ENCODE data around the gene CAPN9.

The CAPN9 gene

DNA sequence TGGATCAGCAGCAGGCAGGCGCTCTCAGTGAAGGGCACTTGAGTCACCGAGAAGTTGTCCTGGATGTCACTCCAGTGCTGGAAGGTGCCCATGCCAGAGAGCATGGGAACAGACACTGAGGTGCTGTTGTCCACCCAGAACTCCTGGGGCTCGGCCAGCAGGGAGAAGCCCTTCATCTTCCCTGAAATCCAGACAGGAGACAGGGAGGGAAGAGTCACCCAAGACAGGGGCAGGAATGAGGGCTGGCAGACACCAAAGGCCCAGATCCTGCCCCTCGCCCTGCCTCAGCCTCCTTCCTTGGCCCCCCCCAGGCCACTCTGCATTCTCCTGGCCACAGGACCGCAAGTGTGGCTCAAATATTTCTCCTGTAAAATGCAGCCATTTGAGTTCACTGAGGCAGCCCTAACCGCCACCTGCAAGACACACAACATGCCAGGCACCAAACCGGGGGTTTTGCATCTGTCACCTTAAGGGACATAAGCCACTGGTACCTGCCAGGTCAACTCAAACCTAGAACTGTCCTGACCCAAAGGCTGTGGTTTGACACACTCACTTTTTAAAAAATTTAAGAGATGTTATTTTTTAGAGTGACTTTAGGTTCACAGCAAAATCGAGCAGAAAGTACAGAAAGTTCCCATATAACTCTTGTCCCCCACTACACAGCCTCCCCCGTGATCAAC lies 41.0 kb upstream of the CAPN9 start:
- Histone ChIP-seq H3K27me3 (no peaks in the 10 kb centered on the region), H3K27ac (no peak overlapping the region), H3K9me3 (no peaks in the 10 kb centered on the region), H3K4me1 (no peaks in the 10 kb centered on the region), H3K4me3 (no peak overlapping the region), H3K36me3 (peaks cover 0 to 4% (median 0%) of the 10 kb centered on the region in 3 donors)
- intact Hi-C loops (cut with DNase I; ENCODE audit: low total_unique reads) = no loop called here
- TF ChIP-seq, protein P1, sequence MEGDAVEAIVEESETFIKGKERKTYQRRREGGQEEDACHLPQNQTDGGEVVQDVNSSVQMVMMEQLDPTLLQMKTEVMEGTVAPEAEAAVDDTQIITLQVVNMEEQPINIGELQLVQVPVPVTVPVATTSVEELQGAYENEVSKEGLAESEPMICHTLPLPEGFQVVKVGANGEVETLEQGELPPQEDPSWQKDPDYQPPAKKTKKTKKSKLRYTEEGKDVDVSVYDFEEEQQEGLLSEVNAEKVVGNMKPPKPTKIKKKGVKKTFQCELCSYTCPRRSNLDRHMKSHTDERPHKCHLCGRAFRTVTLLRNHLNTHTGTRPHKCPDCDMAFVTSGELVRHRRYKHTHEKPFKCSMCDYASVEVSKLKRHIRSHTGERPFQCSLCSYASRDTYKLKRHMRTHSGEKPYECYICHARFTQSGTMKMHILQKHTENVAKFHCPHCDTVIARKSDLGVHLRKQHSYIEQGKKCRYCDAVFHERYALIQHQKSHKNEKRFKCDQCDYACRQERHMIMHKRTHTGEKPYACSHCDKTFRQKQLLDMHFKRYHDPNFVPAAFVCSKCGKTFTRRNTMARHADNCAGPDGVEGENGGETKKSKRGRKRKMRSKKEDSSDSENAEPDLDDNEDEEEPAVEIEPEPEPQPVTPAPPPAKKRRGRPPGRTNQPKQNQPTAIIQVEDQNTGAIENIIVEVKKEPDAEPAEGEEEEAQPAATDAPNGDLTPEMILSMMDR (IDR thresholded peaks at IDR 0.05) = no peak
- DNase-seq = no peak

DNA sequence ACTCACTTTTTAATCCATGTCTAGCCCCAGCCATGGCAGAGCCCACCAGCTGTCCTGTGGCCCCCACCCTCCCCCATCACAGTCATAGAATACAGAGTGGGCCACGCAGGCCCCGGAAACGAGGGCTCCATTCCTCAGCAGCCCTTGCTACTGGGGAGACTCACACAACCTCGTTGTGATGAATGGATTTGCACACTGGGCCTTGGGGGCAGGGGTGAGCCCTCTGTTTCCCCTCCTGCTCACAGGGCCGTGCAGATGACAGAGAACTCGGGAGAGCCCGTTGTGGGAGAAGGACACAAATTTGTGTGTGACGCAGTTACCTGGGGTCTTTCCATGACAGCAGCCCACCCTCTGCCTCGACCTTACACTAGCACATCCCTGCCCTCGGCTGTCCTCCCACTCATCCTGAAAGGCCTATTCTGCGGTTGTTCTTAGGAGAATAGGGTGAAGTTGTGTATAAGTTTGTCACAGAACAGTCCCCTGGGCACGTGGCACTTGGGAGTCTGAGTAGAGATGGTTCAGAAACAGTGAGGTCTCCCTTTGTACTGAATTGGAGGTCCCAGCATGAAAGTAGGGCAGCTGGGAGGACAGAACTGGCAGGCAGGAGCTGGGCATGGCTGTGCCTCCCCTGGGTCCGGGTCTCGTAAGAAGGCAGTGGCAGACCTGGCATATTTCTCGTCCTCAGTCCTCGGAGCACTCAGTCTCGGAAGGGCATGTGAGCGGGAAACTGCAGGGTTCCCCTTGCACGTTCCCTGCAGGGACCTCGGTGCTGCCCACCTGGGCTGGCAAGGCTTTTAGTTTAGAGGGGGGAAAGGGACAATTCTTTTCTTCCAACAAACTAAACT lies 40.1 kb upstream of the CAPN9 start:
- DNase-seq = no peak
- TF ChIP-seq, protein P1 (IDR thresholded peaks at IDR 0.05) = no peak
- H3K4me1 ChIP-seq = no peaks in the 10 kb centered on the region
- no peaks in the 10 kb centered on the region for H3K27me3 ChIP-seq
- H3K4me3 ChIP-seq = no peak overlapping the region
- H3K36me3 ChIP-seq = peaks cover 0 to 4% (median 0%) of the 10 kb centered on the region in 3 donors
- intact Hi-C loops (cut with DNase I; ENCODE audit: low total_unique reads) = no loop called here
- no peak overlapping the region for H3K27ac ChIP-seq
- H3K9me3 ChIP-seq = no peaks in the 10 kb centered on the region

DNA sequence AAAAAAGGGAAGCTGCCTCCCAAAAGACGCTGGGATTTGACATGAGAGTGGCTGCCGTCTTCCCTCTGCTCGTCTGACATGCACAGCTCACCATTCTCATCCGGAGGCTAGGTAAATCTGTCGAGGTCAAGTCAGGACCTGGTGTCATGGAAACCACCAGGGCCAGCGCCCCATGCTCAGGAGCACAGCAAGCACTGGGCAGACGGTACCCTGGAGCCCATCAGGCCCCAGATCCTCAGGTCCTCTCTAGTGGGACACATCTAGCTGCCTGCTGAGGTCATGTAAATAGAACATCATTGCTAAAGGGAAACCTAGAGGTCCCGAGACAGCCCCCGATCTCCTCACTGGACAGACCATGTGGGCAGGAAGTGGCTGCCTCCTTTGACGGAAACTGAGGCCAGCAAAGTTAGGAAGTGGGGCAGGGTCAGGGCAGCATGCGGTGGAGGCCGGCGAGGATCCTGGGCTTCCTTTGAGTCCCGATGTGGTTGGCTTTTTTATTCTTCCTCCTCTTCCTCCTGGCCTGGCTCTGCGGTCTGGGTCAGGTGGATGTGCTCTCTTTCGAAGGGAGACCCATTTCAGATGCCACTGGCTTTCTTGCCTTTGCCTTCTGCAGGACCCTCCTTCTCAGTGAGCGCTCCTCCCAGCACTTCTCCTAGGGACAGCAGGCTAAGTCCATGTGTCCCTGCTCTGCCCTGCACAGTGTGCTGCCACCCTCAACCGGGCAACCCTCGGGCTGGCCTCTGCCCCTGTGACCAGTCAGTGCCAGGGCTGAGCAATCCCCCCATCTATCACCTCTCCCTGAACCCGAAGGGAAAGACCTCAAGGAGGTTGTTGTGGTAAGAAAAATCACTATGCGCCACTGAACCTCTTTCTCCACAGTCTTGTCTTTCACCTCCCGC lies 39.2 kb upstream of the CAPN9 start:
- peaks cover 0 to 4% (median 0%) of the 10 kb centered on the region in 3 donors for H3K36me3 ChIP-seq
- H3K4me1 ChIP-seq = peaks cover 0 to under 1% (median 0%) of the 10 kb centered on the region in 4 donors
- no peak overlapping the region for H3K4me3 ChIP-seq
- intact Hi-C loops (cut with DNase I; ENCODE audit: low total_unique reads) = no loop called here
- no peaks in the 10 kb centered on the region for H3K27me3 ChIP-seq
- no peaks in the 10 kb centered on the region for H3K9me3 ChIP-seq
- no peak overlapping the region for H3K27ac ChIP-seq
- DNase-seq = no peak
- TF ChIP-seq, protein P1 (IDR thresholded peaks at IDR 0.05) = no peak

DNA sequence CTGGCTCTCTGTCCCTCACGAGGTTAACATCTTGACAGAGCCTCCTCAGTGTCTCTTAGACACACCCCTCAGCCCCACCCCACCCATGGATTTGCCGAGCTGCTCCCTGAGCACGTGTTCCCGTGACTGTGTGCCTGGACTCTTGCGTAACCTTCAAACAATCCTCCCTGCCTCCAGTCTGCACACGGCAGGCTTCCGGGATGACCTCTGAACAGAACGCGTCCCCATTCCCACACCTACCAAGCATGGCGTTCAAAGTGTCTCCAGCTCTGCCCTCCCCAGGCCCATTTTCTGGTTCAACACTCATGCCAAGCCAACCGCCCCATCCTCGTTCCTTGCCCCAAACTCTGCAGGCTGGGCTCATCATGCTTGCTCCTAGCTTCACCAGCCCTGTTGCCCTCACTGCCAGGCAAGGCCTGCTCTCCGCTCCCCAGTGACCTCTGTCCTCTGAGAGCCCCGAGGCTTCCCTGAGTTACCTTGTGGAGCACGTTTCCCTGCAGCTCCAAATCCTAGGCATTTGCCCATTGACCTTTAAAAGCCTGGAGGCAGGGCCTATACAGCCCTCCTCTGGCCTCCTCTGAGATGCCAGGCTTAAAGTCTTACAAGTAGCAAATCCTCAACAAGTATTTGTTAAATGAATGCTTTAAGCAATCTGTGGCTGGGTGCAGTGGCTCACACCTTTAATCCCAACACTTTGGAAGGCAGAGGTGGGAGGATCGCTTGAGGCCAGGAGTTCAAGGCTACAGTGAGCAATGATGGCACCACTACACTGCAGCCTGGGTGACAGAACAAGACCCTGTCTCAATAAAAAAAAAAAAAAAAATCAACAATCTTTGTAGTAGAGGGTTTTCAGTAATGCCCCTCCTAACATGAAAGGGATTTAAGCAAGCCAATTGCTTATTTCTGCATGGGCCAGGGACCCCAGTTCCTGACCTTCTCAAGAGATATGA lies 38.3 kb upstream of the CAPN9 start:
- H3K9me3 ChIP-seq = no peaks in the 10 kb centered on the region

More for the DNA sequence above, 38.3 kb upstream of the CAPN9 start:
- Histone ChIP-seq H3K4me1 (peaks cover 0 to 10% (median 3%) of the 10 kb centered on the region in 4 donors), H3K4me3 (no peak overlapping the region), H3K36me3 (peaks cover 0 to 4% (median 0%) of the 10 kb centered on the region in 3 donors), H3K27ac (no peak overlapping the region), H3K27me3 (no peaks in the 10 kb centered on the region)
- intact Hi-C loops (cut with DNase I; ENCODE audit: low total_unique reads) = no loop called here
- DNase-seq = no peak
- TF ChIP-seq, protein P1 (IDR thresholded peaks at IDR 0.05) = no peak

All from tibial artery (tissue), 4 donors.